Measurements from ENCODE around the gene PKD1. TPM values are rescaled to one million over a fixed set of nuclear protein-coding genes. Genes with fewer than 3 reads are reported as not detected.

Gene PKD1
- total RNA-seq, 2 experiments from 2014 or later, result 56.7 to 59.4 TPM

GRCh38 chr16:2155091-2155950 lies 19.6 kb upstream of the PKD1 start, which contains the start of gene TRAF7:
TRAF7 (plus strand) TSS chr16:2155782; CDS start chr16:2163921, 8,139 bp downstream.
- CTCF ChIA-PET, result interaction anchor here (0.7 to 1.9 kb wide), 13 partner anchors 8 to 450 kb away, joined by 3 to 11 read pairs (median 3); partner anchors contain the start of genes ECI1, NTHL1, NUBP2 and SPSB3

GRCh38 chr16:2154533-2155090 lies 18.9 kb upstream of the PKD1 start:
- peak overlapping the region; percentile 74 for H3K27ac Mint-ChIP-seq
- peaks cover 47% of the 10 kb centered on the region for H3K4me1 Mint-ChIP-seq (ENCODE audit: low read depth)
- H3K4me3 Mint-ChIP-seq, result peak overlapping the region; percentile 93
- H3K9me3 Mint-ChIP-seq, result no peaks in the 10 kb centered on the region
- ChIA-PET CTCF (interaction anchor here (1.0 to 1.9 kb wide), 7 partner anchors 14 to 381 kb away, joined by 3 to 11 read pairs (median 5); partner anchors contain the start of genes ECI1, NTHL1, NUBP2 and SPSB3), POLR2A (interaction anchor here (0.6 to 4.0 kb wide), 22 partner anchors 9 to 378 kb away, joined by 3 to 26 read pairs (median 5); partner anchors contain the start of genes E4F1, ECI1, NDUFB10 and NPW)
- peaks cover 43% of the 10 kb centered on the region for H3K36me3 Mint-ChIP-seq
- intact Hi-C loops (cut with micrococcal nuclease), result loop anchor here (1.0 to 5.0 kb wide), 4 partner anchors 60 to 113 kb away; partner anchors contain the start of genes E4F1, NTHL1, PGP and RNPS1
- peak; percentile 28 for DNase-seq
- H3K27me3 Mint-ChIP-seq, result no peaks in the 10 kb centered on the region

More at GRCh38 chr16:2155091-2155950, 19.6 kb upstream of the PKD1 start, which contains the start of gene TRAF7:
- Mint-ChIP-seq H3K4me3 (peak within 1 kb of the TSS; percentile 93), H3K27me3 (no peaks in the 10 kb centered on the region), H3K36me3 (peaks cover 43% of the 10 kb centered on the region), H3K9me3 (no peaks in the 10 kb centered on the region), H3K4me1 (ENCODE audit: low read depth) (peaks cover 42% of the 10 kb centered on the region), H3K27ac (peak within 1 kb of the TSS; percentile 87)
- peak; percentile 98 for DNase-seq
- POLR2A ChIA-PET, result interaction anchor here (0.6 to 4.0 kb wide), 26 partner anchors 10 to 377 kb away, joined by 3 to 26 read pairs (median 5); partner anchors contain the start of genes E4F1, ECI1, NDUFB10 and NPW
- intact Hi-C loops (cut with micrococcal nuclease), result loop anchor here (1.0 to 5.0 kb wide), 4 partner anchors 59 to 112 kb away; partner anchors contain the start of genes E4F1, NTHL1, PGP and RNPS1

- H3K27ac Mint-ChIP-seq, result peak overlapping the region; percentile 74
- H3K4me3 Mint-ChIP-seq, result peak overlapping the region; percentile 93
- POLR2A ChIA-PET, result interaction anchor here (0.9 to 4.0 kb wide), 6 partner anchors 8 to 188 kb away, joined by 3 to 26 read pairs (median 4); partner anchors contain the start of genes RPS2 and TBL3
- CTCF ChIA-PET, result interaction anchor here (1.0 to 3.1 kb wide), 7 partner anchors 12 to 149 kb away, joined by 3 to 24 read pairs (median 5); partner anchors contain the start of genes ECI1, NHERF2, NTHL1 and TSC2
- H3K4me1 Mint-ChIP-seq (ENCODE audit: low read depth), result peaks cover 45% of the 10 kb centered on the region
- H3K9me3 Mint-ChIP-seq, result no peaks in the 10 kb centered on the region
- peak; percentile 33 for DNase-seq
- H3K27me3 Mint-ChIP-seq, result no peaks in the 10 kb centered on the region
- intact Hi-C loops (cut with micrococcal nuclease), result loop anchor here (1.0 kb wide), 1 partner anchor 130 kb away; no protein-coding TSS in a partner anchor
- peaks cover 43% of the 10 kb centered on the region for H3K36me3 Mint-ChIP-seq
Measured at GRCh38 chr16:2152695-2153506, 17.2 kb upstream of the PKD1 start.

- peaks cover 43% of the 10 kb centered on the region for H3K36me3 Mint-ChIP-seq
- intact Hi-C loops (cut with micrococcal nuclease), result no loop called here
- CTCF ChIA-PET, result interaction anchor here (0.6 to 3.1 kb wide), 4 partner anchors 11 to 148 kb away, joined by 3 to 24 read pairs (median 4); partner anchors contain the start of gene PKD1
- DNase-seq, result no peak
- no peaks in the 10 kb centered on the region for H3K27me3 Mint-ChIP-seq
- H3K27ac Mint-ChIP-seq, result peak overlapping the region; percentile 59
- peaks cover 30% of the 10 kb centered on the region for H3K4me1 Mint-ChIP-seq (ENCODE audit: low read depth)
- peak overlapping the region; percentile 93 for H3K4me3 Mint-ChIP-seq
- POLR2A ChIA-PET, result interaction anchor here (1.3 to 3.2 kb wide), 3 partner anchors 11 to 180 kb away, joined by 5 to 12 read pairs (median 5); partner anchors contain the start of gene TBL3
- no peaks in the 10 kb centered on the region for H3K9me3 Mint-ChIP-seq
Measured at GRCh38 chr16:2151188-2152091, 15.7 kb upstream of the PKD1 start.

- intact Hi-C loops (cut with micrococcal nuclease), result no loop called here
- Mint-ChIP-seq H3K4me3 (no peak overlapping the region), H3K36me3 (peaks cover 41% of the 10 kb centered on the region)
Measured at GRCh38 chr16:2150418-2151187, 14.9 kb upstream of the PKD1 start.

GRCh38 chr16:2149630-2150417 lies 14.1 kb upstream of the PKD1 start:
- Mint-ChIP-seq H3K9me3 (no peaks in the 10 kb centered on the region), H3K4me1 (ENCODE audit: low read depth) (peaks cover 27% of the 10 kb centered on the region), H3K36me3 (peaks cover 35% of the 10 kb centered on the region), H3K4me3 (no peak overlapping the region), H3K27me3 (no peaks in the 10 kb centered on the region), H3K27ac (no peak overlapping the region)
- ChIA-PET CTCF (interaction anchor here (1.4 kb wide), 1 partner anchor 146 kb away, joined by 4 read pairs; no protein-coding TSS in a partner anchor), POLR2A (no interaction called here)
- intact Hi-C loops (cut with micrococcal nuclease), result no loop called here
- peak; percentile 23 for DNase-seq

More at GRCh38 chr16:2150418-2151187, 14.9 kb upstream of the PKD1 start:
- DNase-seq, result no peak
- ChIA-PET POLR2A (interaction anchor here (1.5 kb wide), 1 partner anchor 13 kb away, joined by 5 read pairs; no protein-coding TSS in a partner anchor), CTCF (interaction anchor here (0.6 to 3.1 kb wide), 4 partner anchors 10 to 147 kb away, joined by 3 to 24 read pairs (median 4); partner anchors contain the start of gene PKD1)
- Mint-ChIP-seq H3K4me1 (ENCODE audit: low read depth) (peaks cover 27% of the 10 kb centered on the region), H3K27me3 (no peaks in the 10 kb centered on the region), H3K9me3 (no peaks in the 10 kb centered on the region), H3K27ac (no peak overlapping the region)

GRCh38 chr16:2148714-2149629 lies 13.3 kb upstream of the PKD1 start:
- peak overlapping the region; percentile 8 for H3K4me3 Mint-ChIP-seq
- ChIA-PET CTCF (no interaction called here), POLR2A (no interaction called here)
- H3K9me3 Mint-ChIP-seq, result no peaks in the 10 kb centered on the region
- intact Hi-C loops (cut with micrococcal nuclease), result no loop called here
- H3K36me3 Mint-ChIP-seq, result peaks cover 27% of the 10 kb centered on the region
- H3K4me1 Mint-ChIP-seq (ENCODE audit: low read depth), result peaks cover 27% of the 10 kb centered on the region
- H3K27me3 Mint-ChIP-seq, result no peaks in the 10 kb centered on the region
- DNase-seq, result peak; percentile 40
- H3K27ac Mint-ChIP-seq, result no peak overlapping the region

- ChIA-PET CTCF (interaction anchor here (0.7 to 1.0 kb wide), 4 partner anchors 8 to 144 kb away, joined by 3 to 5 read pairs (median 4); partner anchors contain the start of genes NTHL1 and TSC2), POLR2A (interaction anchor here (1.2 kb wide), 1 partner anchor 183 kb away, joined by 5 read pairs; the partner anchor contains the start of gene RPS2)
- no peaks in the 10 kb centered on the region for H3K27me3 Mint-ChIP-seq
- no peak within 1 kb of the TSS for H3K27ac Mint-ChIP-seq
- DNase-seq, result peak; percentile 51
- intact Hi-C loops (cut with micrococcal nuclease), result no loop called here
- no peaks in the 10 kb centered on the region for H3K9me3 Mint-ChIP-seq
- peaks cover 18% of the 10 kb centered on the region for H3K36me3 Mint-ChIP-seq
- peak within 1 kb of the TSS; percentile 8 for H3K4me3 Mint-ChIP-seq
- peaks cover 24% of the 10 kb centered on the region for H3K4me1 Mint-ChIP-seq (ENCODE audit: low read depth)
Measured at GRCh38 chr16:2147981-2148671, 12.4 kb upstream of the PKD1 start, which contains the start of gene RAB26. RAB26 (plus strand) TSS chr16:2148625; CDS start chr16:2148784, 159 bp downstream.

All from activated CD4-positive, alpha-beta memory T cell treated with anti-CD3 and anti-CD28 coated beads for 36 hours (primary cell).